ENCODE data around the gene LPIN2.

LPIN2 gene

DNA sequence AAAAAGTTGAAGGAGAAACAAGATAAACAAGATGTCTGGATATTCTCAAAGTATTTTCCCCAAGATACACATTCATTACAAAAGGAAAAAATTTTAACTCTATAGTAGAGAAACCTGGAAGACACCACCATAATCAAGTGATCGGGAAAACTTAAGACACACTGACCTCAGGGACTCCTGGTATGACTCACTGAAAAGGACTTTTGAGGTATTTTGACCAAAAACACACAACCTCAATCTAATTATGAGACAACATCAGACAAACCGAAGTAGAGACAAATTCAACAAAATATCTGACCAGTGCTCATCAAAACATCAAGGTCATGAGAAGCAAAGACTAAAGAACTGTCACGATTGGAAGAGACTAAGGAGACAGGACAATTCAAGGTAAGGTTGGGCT lies 34.7 kb downstream of the LPIN2 start:
- peaks cover 25% of the 10 kb centered on the region for H3K4me1 ChIP-seq
- H3K79me2 ChIP-seq: peaks cover 26% of the 10 kb centered on the region
- no peak overlapping the region for H2AFZ ChIP-seq
- H3K27me3 ChIP-seq (ENCODE audit: control insufficient read depth, insufficient read depth, low read length): no peaks in the 10 kb centered on the region
- no peaks in the 10 kb centered on the region for H3K36me3 ChIP-seq (ENCODE audit: control insufficient read depth, insufficient read depth, low read length)
- no peak overlapping the region for H3K4me2 ChIP-seq (ENCODE audit: low read length)
- TF ChIP-seq, protein P1, sequence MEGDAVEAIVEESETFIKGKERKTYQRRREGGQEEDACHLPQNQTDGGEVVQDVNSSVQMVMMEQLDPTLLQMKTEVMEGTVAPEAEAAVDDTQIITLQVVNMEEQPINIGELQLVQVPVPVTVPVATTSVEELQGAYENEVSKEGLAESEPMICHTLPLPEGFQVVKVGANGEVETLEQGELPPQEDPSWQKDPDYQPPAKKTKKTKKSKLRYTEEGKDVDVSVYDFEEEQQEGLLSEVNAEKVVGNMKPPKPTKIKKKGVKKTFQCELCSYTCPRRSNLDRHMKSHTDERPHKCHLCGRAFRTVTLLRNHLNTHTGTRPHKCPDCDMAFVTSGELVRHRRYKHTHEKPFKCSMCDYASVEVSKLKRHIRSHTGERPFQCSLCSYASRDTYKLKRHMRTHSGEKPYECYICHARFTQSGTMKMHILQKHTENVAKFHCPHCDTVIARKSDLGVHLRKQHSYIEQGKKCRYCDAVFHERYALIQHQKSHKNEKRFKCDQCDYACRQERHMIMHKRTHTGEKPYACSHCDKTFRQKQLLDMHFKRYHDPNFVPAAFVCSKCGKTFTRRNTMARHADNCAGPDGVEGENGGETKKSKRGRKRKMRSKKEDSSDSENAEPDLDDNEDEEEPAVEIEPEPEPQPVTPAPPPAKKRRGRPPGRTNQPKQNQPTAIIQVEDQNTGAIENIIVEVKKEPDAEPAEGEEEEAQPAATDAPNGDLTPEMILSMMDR (IDR thresholded peaks at IDR 0.05): no peak
- H3K4me3 ChIP-seq (ENCODE audit: low read depth, low read length): no peak overlapping the region
- peak overlapping the region; percentile 44 for H3K27ac ChIP-seq
- no peak overlapping the region for H3K9ac ChIP-seq
- H3K9me3 ChIP-seq (ENCODE audit: control insufficient read depth, low read length): no peaks in the 10 kb centered on the region

DNA sequence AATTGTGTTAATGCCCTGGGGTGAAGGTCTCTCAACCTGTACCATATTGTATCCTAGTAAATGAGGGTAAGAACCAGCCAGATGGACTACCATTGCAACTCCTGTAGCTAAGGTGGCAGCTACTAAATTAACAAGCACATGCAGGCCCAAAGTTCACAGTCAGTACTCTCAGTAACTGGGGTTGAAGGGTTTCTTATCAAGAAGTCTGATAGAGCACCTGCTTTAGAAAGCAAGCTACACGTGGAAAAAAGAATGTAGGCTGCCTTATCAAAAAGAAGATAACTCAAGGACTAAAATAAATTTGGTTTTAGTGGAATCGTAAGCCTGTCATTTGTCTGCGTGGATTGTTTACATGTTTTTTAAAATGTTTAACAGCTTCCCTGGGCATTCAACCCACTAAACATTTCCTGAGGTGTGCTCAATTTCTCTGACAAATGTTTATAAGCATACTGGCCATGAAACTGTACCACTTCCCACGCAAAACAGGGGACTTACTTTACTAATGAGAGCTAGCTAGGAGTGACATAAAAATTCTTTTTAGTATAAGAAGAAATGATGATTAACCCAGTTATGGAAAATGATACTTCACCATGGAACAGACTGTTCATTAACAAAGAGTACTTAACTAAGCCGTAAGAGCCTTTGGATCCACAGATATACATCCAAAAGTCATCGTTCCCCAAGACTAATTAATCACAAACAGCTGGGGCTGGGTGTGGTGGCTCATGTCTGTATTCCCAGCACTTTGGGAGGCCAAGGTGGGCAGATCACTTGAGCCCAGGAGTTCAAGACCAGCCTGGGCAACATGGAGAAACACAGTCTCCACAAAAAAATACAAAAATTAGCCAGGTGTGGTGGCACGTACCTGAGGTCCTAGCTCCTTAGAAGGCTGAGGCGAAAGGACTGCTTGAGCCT lies 36.5 kb downstream of the LPIN2 start:
- Histone ChIP-seq H3K4me1 (peaks cover 15% of the 10 kb centered on the region), H3K27ac (no peak overlapping the region)

DNA sequence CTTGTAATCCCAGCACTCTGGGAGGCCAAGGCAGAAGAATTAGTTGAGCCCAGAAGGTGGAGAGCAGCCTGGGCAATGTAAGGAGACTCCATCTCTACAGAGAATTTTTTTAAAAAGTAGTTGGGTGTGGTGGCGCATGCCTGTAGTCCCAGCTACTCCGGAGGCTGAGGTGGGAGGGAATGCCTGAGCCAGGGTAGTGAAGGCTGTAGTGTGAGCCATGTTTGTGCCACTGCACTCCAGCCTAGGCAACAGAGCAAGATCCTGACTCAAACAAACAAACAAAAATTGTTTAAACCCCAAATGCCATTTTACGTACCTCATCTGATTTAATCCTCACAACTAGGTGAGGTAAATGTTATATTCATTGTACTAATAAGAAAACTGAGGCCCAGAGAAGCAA lies 38.2 kb downstream of the LPIN2 start:
- no peaks in the 10 kb centered on the region for H3K27me3 ChIP-seq (ENCODE audit: control insufficient read depth, insufficient read depth, low read length)
- no peak overlapping the region for H3K4me2 ChIP-seq (ENCODE audit: low read length)
- no peak overlapping the region for H3K9ac ChIP-seq
- peaks cover 34% of the 10 kb centered on the region for H3K79me2 ChIP-seq
- no peaks in the 10 kb centered on the region for H3K36me3 ChIP-seq (ENCODE audit: control insufficient read depth, insufficient read depth, low read length)
- no peak overlapping the region for H2AFZ ChIP-seq
- no peak overlapping the region for H3K27ac ChIP-seq
- TF ChIP-seq, protein P1 (IDR thresholded peaks at IDR 0.05): no peak
- no peaks in the 10 kb centered on the region for H3K9me3 ChIP-seq (ENCODE audit: control insufficient read depth, low read length)
- H3K4me1 ChIP-seq: peaks cover 14% of the 10 kb centered on the region
- H3K4me3 ChIP-seq (ENCODE audit: low read depth, low read length): no peak overlapping the region

More for the DNA sequence above, 36.5 kb downstream of the LPIN2 start:
- Histone ChIP-seq H3K27me3 (ENCODE audit: control insufficient read depth, insufficient read depth, low read length) (no peaks in the 10 kb centered on the region), H2AFZ (no peak overlapping the region), H3K4me3 (ENCODE audit: low read depth, low read length) (no peak overlapping the region), H3K9ac (no peak overlapping the region), H3K79me2 (peaks cover 28% of the 10 kb centered on the region), H3K9me3 (ENCODE audit: control insufficient read depth, low read length) (no peaks in the 10 kb centered on the region), H3K36me3 (ENCODE audit: control insufficient read depth, insufficient read depth, low read length) (no peaks in the 10 kb centered on the region), H3K4me2 (ENCODE audit: low read length) (no peak overlapping the region)
- TF ChIP-seq, protein P1 (IDR thresholded peaks at IDR 0.05): no peak

DNA sequence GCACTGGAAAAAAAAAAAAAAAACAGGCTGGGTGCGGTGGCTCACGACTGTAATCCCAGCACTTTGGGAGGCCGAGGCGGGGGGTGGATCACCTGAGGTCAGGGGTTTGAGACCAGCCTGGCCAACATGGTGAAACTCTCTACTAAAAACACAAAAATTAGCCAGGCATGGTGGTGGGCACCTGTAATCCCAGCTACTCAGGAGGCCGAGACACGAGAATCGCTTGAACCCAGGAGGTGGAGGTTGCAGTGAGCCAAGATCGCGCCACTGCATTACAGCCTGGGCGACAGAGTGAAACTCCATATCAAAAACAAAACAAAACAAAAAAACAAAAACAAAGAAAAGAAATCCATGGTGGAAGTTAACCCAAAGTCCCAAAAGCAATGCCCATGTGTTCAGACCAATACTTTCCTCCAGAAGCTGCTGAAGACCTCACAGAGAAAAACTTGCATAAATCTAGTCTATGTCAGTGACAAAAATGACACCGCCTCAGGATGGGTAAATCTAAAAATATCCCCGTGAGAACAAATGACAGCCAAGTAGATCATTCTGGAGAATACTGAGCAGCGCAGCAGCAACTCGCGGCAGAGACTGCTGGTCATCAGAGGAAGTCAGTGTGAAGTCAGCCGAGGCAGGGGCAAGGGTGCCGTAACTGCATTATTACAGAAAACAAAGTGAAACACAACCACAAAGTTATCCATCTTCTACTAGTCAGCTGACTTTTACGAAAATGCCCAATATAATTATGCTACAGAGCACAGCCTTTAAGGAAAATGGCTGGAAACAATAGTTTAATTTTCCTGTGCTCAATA lies 41.0 kb downstream of the LPIN2 start:
- TF ChIP-seq, protein P1 (IDR thresholded peaks at IDR 0.05): no peak
- Histone ChIP-seq H2AFZ (no peak overlapping the region), H3K27me3 (ENCODE audit: control insufficient read depth, insufficient read depth, low read length) (no peaks in the 10 kb centered on the region), H3K4me2 (ENCODE audit: low read length) (no peak overlapping the region), H3K36me3 (ENCODE audit: control insufficient read depth, insufficient read depth, low read length) (no peaks in the 10 kb centered on the region), H3K4me3 (ENCODE audit: low read depth, low read length) (no peak overlapping the region), H3K27ac (peak overlapping the region; percentile 37), H3K79me2 (peaks cover 30% of the 10 kb centered on the region), H3K4me1 (peaks cover 14% of the 10 kb centered on the region), H3K9ac (no peak overlapping the region), H3K9me3 (ENCODE audit: control insufficient read depth, low read length) (no peaks in the 10 kb centered on the region)
